CD4-positive, alpha-beta T cell (primary cell): ENCODE results near the gene ATPAF2. TPM values are rescaled to one million over a fixed set of nuclear protein-coding genes. Genes with fewer than 3 reads are reported as not detected.

ENCODE experiments used
- ATAC-seq: fragments of 200-7000 bp; cut with Tn5 transposase; one replicate; pipeline ENCODE4 v1.10.0; 2022; ENCODE audit warnings: mild to moderate bottlenecking; ENCODE audit not compliant: poor library complexity
- CTCF ChIA-PET: fragments of 350-600 bp; sonication (Branson Sonifier 250); formaldehyde crosslinking; loops from one replicate; lab custom pipeline; 2021; ENCODE audit warnings: antibody characterized with exemption, inconsistent platforms; lab: Charles Lee
- POLR2A ChIA-PET: fragments of 350-600 bp; sonication (Branson Sonifier 250); formaldehyde crosslinking; loops from one replicate; lab custom pipeline; 2021; ENCODE audit warnings: antibody characterized with exemption, inconsistent platforms; lab: Charles Lee
- DNase-seq, 14 experiments: peaks; one replicate each; pipeline ENCODE4 v3.0.0-alpha.2; 2013 to 2020; ENCODE audit warnings: mixed read lengths in 2 of 14
- H3K27ac ChIP-seq, 2 donors: one replicate each; pipeline versions ENCODE4 v1.5.1 to v1.7.0; 2013; ENCODE audit warnings: low read length in 2 of 2, low read depth in 1 of 2, mild to moderate bottlenecking in 1 of 2
- H3K27me3 ChIP-seq, 2 experiments: 1 replicate in 1 of 2; 2 replicates in 1 of 2; pipeline versions ENCODE4 v1.6.1 to v1.7.0; 2013; ENCODE audit warnings: low read length in 2 of 2, control low read depth in 1 of 2, mild to moderate bottlenecking in 1 of 2, moderate library complexity in 1 of 2; ENCODE audit not compliant: insufficient read depth in 2 of 2, control insufficient read depth in 1 of 2
- H3K36me3 ChIP-seq: one replicate; pipeline ENCODE4 v1.6.1; 2013; ENCODE audit warnings: low read length, control low read depth; ENCODE audit not compliant: insufficient read depth
- H3K4me1 ChIP-seq: one replicate; pipeline ENCODE4 v1.6.1; 2013; ENCODE audit warnings: low read length, control low read depth; ENCODE audit not compliant: insufficient read depth
- H3K4me3 ChIP-seq: one replicate; pipeline ENCODE4 v1.5.1; 2013; ENCODE audit warnings: mild to moderate bottlenecking, low read length, moderate library complexity
- H3K9me3 ChIP-seq, 2 experiments: 1 replicate in 1 of 2; 2 replicates in 1 of 2; pipeline versions ENCODE4 v1.6.1 to v1.7.0; 2013; ENCODE audit warnings: low read length in 2 of 2, mild to moderate bottlenecking in 2 of 2, control low read depth in 1 of 2, moderate library complexity in 1 of 2; ENCODE audit not compliant: control insufficient read depth in 1 of 2, insufficient read depth in 1 of 2
- H3K27ac Mint-ChIP-seq: one replicate; pipeline ENCODE4 v1.8.0; 2020; ENCODE audit warnings: mixed read lengths
- H3K27me3 Mint-ChIP-seq: one replicate; pipeline ENCODE4 v1.8.0; 2021; ENCODE audit warnings: mixed read lengths
- H3K36me3 Mint-ChIP-seq: one replicate; pipeline ENCODE4 v1.8.0; 2021; ENCODE audit warnings: low read depth, mixed read lengths
- H3K4me1 Mint-ChIP-seq: one replicate; pipeline ENCODE4 v1.8.0; 2021; ENCODE audit warnings: low read depth, mixed read lengths
- H3K4me3 Mint-ChIP-seq: one replicate; pipeline ENCODE4 v1.8.0; 2020; ENCODE audit warnings: mild to moderate bottlenecking, mixed read lengths
- H3K9me3 Mint-ChIP-seq: one replicate; pipeline ENCODE4 v1.8.0; 2020; ENCODE audit warnings: mixed read lengths
- CTCF ChIP-seq: fragments of 200-600 bp; IDR thresholded peaks from one replicate; pipeline ENCODE4 v1.8.0; 2022; ENCODE audit warnings: antibody characterized with exemption, mild to moderate bottlenecking
- intact Hi-C, 2 experiments: fragments of 100-400 bp; cut with DNase I in 1 of 2; cut with micrococcal nuclease in 1 of 2; formaldehyde crosslinking; loops; one replicate each; pipeline versions ENCODE4 v1.15.1 to v1.9.0; 2023 to 2025; cut with DNase I, micrococcal nuclease
- total RNA-seq, 174 experiments: library from RNA in 2 of 174; stranded (reverse) in 2 of 174; gene quantifications; one replicate each; pipeline ENCODE4 v1.2.3 and lab custom pipeline; 2021 to 2026

The ATPAF2 gene
- total RNA-seq, 2 experiments from 2014 or later = 20.8 to 21.9 TPM

- H3K36me3 Mint-ChIP-seq = peaks cover 43% of the 10 kb centered on the region
- Histone ChIP-seq H3K36me3 (peaks cover 29% of the 10 kb centered on the region), H3K27me3 (no peaks in the 10 kb centered on the region), H3K4me3 (no peak overlapping the region), H3K27ac (no peak overlapping the region), H3K9me3 (no peaks in the 10 kb centered on the region), H3K4me1 (peaks cover 8% of the 10 kb centered on the region)
- no peak overlapping the region for H3K27ac Mint-ChIP-seq
- H3K27me3 Mint-ChIP-seq = no peaks in the 10 kb centered on the region
- H3K4me1 Mint-ChIP-seq = no peaks in the 10 kb centered on the region
- H3K9me3 Mint-ChIP-seq = no peaks in the 10 kb centered on the region
- H3K4me3 Mint-ChIP-seq = no peak overlapping the region
- no peak for TF ChIP-seq CTCF
- ATAC-seq (peak; percentile 78), DNase-seq (peak in 4 of 14 experiments; percentile 4 to 67 (median 47))
- POLR2A ChIA-PET = no interaction called here
- CTCF ChIA-PET = interaction anchor here (0.7 to 2.4 kb wide), 2 partner anchors 7 to 54 kb away, joined by 3 to 8 read pairs; partner anchors contain the start of gene TOM1L2
- intact Hi-C loops = no loop called here
These were observed 12.8 kb downstream of the ATPAF2 start for GRCh38 chr17:18025945-18026776.

- POLR2A ChIA-PET = no interaction called here
- Histone ChIP-seq H3K4me3 (no peak overlapping the region), H3K4me1 (peaks cover 8% of the 10 kb centered on the region), H3K36me3 (peaks cover 34% of the 10 kb centered on the region), H3K27ac (no peak overlapping the region), H3K9me3 (no peaks in the 10 kb centered on the region), H3K27me3 (no peaks in the 10 kb centered on the region)
- CTCF ChIA-PET = interaction anchor here (2.4 kb wide), 1 partner anchor 8 kb away, joined by 8 read pairs; no protein-coding TSS in a partner anchor
- TF ChIP-seq CTCF = no peak
- Mint-ChIP-seq H3K27me3 (no peaks in the 10 kb centered on the region), H3K4me3 (no peak overlapping the region), H3K4me1 (no peaks in the 10 kb centered on the region), H3K36me3 (peaks cover 43% of the 10 kb centered on the region), H3K9me3 (no peaks in the 10 kb centered on the region), H3K27ac (no peak overlapping the region)
- DNase-seq (peak in 3 of 14 experiments; percentile 24 to 66 (median 49)), ATAC-seq (peak; percentile 44)
- intact Hi-C loops = no loop called here
These were observed 13.6 kb downstream of the ATPAF2 start for GRCh38 chr17:18025241-18025944.

- TF ChIP-seq CTCF = no peak
- Mint-ChIP-seq H3K36me3 (peaks cover 50% of the 10 kb centered on the region), H3K27me3 (no peaks in the 10 kb centered on the region), H3K9me3 (no peaks in the 10 kb centered on the region), H3K4me1 (no peaks in the 10 kb centered on the region), H3K4me3 (no peak overlapping the region), H3K27ac (no peak overlapping the region)
- POLR2A ChIA-PET = no interaction called here
- no peak overlapping the region for H3K27ac ChIP-seq
- H3K9me3 ChIP-seq = no peaks in the 10 kb centered on the region
- ATAC-seq = no peak
- CTCF ChIA-PET = no interaction called here
- intact Hi-C loops = no loop called here
- H3K4me1 ChIP-seq = peaks cover 8% of the 10 kb centered on the region
- H3K36me3 ChIP-seq = peaks cover 31% of the 10 kb centered on the region
- H3K4me3 ChIP-seq = no peak overlapping the region
- no peaks in the 10 kb centered on the region for H3K27me3 ChIP-seq
- no peak for DNase-seq
These were observed 17.6 kb downstream of the ATPAF2 start for GRCh38 chr17:18021372-18021771.
